Kidney epithelial cell (primary cell): ENCODE measurements around the gene LTBP1. TPM values are rescaled to one million over a fixed set of nuclear protein-coding genes. Genes with fewer than 3 reads are reported as not detected.

Experiments
- DNase-seq: peaks from one replicate; pipeline ENCODE4 v3.0.0-alpha.2; 2010; ENCODE audit warnings: low read depth
- H3K27me3 ChIP-seq: 2 replicates; pipeline ENCODE4 v1.6.0; 2011; ENCODE audit warnings: low read length; ENCODE audit not compliant: control insufficient read depth, insufficient read depth
- H3K36me3 ChIP-seq: 2 replicates; pipeline ENCODE4 v1.5.1; 2011; ENCODE audit warnings: low read length; ENCODE audit not compliant: control insufficient read depth, insufficient read depth
- H3K4me3 ChIP-seq: 2 replicates; pipeline ENCODE4 v1.5.1; 2011; ENCODE audit warnings: low read depth, mild to moderate bottlenecking, control low read depth, low read length
- CTCF ChIP-seq: IDR thresholded peaks from 2 replicates; pipeline ENCODE4 v1.5.1; 2011; ENCODE audit warnings: mild to moderate bottlenecking, moderate library complexity, low read length, control low read depth, inconsistent platforms; ENCODE audit not compliant: insufficient read depth, poor library complexity, severe bottlenecking
- total RNA-seq: library from RNA; depleted of rRNA; stranded (reverse); fragments of >200 nt; gene quantifications from 2 replicates; pipeline ENCODE4 v1.2.3, GENCODE V29; 2015

The LTBP1 gene
- total RNA-seq, 1 donor from 2014 or later: 39.3 TPM

GRCh38 chr2:33266467-33266866, 319.7 kb downstream of the LTBP1 start:
- no peak for DNase-seq
- H3K36me3 ChIP-seq: peaks cover 1% of the 10 kb centered on the region
- H3K4me3 ChIP-seq: no peak overlapping the region
- no peaks in the 10 kb centered on the region for H3K27me3 ChIP-seq
- no peak for TF ChIP-seq CTCF

- Histone ChIP-seq H3K27me3 (no peaks in the 10 kb centered on the region), H3K4me3 (no peak overlapping the region), H3K36me3 (peaks cover 1% of the 10 kb centered on the region)
- TF ChIP-seq CTCF: no peak
- DNase-seq: no peak
Observed at GRCh38 chr2:33267043-33267442, 320.3 kb downstream of the LTBP1 start.

GRCh38 chr2:33267756-33268155, 321.0 kb downstream of the LTBP1 start:
- DNase-seq: no peak

GRCh38 chr2:33268246-33268831, 321.6 kb downstream of the LTBP1 start:
- TF ChIP-seq CTCF: no peak
- peaks cover 1% of the 10 kb centered on the region for H3K36me3 ChIP-seq
- no peaks in the 10 kb centered on the region for H3K27me3 ChIP-seq
- no peak overlapping the region for H3K4me3 ChIP-seq
- no peak for DNase-seq

More at GRCh38 chr2:33267756-33268155, 321.0 kb downstream of the LTBP1 start:
- no peak for TF ChIP-seq CTCF
- Histone ChIP-seq H3K27me3 (no peaks in the 10 kb centered on the region), H3K4me3 (no peak overlapping the region), H3K36me3 (peaks cover 1% of the 10 kb centered on the region)

- Histone ChIP-seq H3K4me3 (no peak overlapping the region), H3K27me3 (no peaks in the 10 kb centered on the region), H3K36me3 (peaks cover under 1% of the 10 kb centered on the region)
- no peak for TF ChIP-seq CTCF
- DNase-seq: no peak
Observed at GRCh38 chr2:33272001-33272400, 325.2 kb downstream of the LTBP1 start.

DNA sequence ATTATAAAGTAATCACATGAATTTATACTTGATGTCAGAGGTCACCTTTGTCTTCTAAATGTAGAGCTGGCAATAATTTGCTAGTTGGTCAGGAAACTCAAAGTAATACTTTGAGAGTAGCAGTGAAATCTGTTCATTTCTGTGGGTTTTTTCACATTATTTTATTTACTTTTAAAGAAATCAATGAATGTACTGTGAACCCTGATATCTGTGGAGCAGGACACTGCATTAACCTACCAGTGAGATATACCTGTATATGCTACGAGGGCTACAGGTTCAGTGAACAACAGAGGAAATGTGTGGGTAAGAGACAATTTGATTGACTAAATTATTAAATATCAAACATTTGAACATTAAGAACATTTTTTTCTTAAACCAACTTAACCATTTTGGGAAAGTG, 326.7 kb downstream of the LTBP1 start:
- H3K4me3 ChIP-seq: no peak overlapping the region
- no peaks in the 10 kb centered on the region for H3K36me3 ChIP-seq
- H3K27me3 ChIP-seq: no peaks in the 10 kb centered on the region

More for the DNA sequence above, 326.7 kb downstream of the LTBP1 start:
- TF ChIP-seq CTCF: no peak
- DNase-seq: no peak
